GM21529 (cell line): ENCODE data around the gene PLCB4.

Experiments
- ATAC-seq: cut with Tn5 transposase; IDR thresholded peaks from one replicate; pipeline ENCODE4 v1.9.1; 2021; ENCODE audit not compliant: unreplicated experiment

Gene PLCB4

DNA sequence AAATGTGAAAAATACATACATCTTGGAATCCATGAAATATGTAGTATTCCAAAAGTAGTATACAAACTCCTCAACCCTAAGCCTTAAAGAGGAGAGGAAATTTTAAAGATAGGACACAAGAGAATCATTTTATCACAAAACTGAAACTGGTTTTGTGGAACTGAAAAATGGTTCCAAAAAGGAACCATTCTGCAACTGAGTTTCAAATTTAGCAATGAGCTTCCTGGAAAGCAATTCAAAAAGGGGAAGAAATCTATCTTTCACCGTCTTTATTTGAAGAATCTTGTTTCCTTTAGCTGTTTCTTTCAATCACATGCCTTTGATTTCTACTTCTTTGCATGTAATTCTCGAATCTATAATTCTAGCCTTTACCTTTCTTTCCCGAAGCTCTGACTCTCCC lies 413.3 kb downstream of the PLCB4 start:
- no peak for ATAC-seq

DNA sequence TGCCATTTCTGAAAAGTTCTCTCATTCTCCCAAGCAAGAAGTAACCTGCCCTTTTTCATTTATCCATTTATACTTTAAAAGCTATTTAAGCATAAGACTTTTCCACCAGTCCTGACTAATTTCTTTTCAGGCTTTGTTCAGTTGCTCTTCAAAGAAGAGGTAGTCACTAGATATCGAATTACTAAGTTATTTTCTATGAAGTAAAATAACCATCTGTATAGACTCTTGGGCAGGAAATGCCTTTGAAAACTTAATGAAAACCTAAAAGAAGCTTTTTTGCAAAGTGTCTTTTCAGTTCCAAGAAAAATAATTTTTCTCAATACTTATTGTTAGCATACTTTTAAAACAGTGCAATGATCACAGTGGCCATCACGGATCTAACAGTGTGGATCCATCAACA lies 414.2 kb downstream of the PLCB4 start:
- no peak for ATAC-seq

DNA sequence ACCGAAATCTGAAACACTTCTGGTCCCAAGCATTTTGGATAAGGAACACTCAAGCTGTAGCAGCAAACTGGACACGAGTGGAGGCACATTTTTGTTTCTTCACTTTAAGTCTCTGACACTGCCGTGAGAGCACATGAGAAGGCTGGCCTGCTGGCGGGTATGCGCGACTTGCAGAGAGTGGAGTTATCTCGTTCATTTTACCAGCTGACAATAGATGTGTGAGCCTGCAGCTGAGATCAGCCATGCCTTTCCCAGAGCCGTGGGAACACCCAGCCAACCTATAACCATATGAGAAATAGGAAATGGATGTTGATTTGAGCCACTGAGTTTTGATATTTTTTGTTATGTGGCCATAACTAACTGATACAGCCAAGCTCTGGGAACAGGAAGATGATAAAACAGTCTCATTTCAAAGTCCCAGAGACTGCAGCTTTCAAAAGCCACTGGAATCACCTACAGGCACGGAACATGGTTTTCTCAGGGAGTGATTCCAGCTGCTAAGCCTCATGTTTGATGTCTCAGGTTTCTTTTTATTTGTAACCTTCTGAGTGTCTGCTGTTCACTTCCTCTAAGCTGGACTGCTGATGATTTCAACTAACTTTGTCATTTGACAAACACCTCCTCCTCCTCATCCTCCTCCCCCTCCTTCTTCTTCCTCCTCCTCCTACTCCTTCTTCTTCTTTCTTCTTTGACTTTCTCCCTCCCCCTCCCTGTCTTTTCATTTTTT lies 416.9 kb downstream of the PLCB4 start:
- no peak for ATAC-seq

DNA sequence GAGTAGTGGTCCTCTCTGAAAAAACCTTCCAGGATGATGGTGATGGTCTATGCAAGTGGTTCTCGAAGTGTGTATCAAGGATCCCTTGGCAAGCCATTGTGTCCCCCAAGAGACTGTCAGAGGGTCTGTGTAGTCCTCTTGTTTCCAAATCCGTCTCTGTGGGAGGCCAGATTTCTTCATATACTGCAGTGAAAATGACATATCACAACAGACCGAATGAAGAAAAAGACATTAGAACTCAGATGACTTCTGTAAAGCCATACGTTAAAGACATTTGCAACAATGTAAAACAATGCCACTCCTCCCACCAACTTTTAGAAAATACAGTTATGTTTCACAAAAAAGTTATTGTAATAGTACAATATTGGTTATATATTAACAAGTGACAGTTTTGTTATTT lies 418.3 kb downstream of the PLCB4 start:
- no peak for ATAC-seq

DNA sequence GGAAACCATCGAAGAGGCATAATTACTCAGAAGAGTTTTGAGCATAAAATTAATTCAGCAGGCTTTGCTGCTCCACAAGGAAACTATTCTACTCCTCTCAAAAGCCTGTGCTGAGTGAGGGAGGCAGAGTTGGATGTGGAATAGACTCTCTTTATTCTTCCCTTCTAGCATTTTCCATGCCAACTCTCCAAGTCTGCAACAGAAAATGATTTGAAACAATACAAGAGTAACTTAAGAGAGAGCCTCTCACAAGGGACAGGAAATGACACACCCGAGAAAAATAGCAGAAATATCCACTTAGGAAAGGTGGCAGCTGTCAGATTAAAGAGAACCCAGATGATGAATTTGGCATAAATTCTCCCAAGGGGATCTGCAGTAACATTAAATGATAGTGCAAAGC lies 419.2 kb downstream of the PLCB4 start:
- no peak for ATAC-seq

DNA sequence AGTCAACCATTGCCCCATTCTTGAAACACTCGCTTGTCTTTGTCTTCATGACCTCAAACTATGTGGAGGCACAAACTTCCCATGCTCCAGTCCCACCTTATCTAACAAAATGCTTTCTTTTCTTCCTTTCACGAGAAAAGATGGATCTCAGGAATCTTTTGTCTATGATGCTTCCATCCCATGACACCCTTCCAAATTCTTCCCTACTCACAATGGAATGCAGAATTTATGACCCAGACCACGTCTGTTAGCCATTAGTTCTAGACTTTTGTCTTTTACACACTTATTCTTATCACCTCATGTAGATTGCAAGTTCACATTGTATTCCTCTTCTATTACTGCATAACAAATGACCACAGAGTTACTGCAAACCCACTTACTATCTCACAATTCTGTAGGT lies 421.3 kb downstream of the PLCB4 start:
- ATAC-seq: no peak

DNA sequence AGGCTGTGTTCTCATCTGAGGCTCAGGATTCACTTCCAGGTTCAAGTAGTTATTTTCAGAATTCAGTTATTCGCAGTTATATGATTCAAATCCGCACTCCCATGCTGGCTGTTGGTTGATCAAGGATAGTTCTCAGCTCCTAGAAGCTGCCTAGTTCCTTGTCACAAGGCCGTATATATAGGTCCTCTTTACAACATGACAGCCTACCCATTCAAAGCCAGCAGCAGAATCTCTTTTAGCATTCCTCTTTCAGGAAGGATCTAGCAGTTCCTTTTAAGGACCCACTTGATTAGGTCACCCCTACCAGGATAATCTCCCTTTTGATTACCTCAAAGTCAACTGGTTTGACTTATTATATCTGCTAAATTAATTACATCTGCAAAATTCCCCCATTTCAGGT lies 421.7 kb downstream of the PLCB4 start:
- ATAC-seq: no peak

DNA sequence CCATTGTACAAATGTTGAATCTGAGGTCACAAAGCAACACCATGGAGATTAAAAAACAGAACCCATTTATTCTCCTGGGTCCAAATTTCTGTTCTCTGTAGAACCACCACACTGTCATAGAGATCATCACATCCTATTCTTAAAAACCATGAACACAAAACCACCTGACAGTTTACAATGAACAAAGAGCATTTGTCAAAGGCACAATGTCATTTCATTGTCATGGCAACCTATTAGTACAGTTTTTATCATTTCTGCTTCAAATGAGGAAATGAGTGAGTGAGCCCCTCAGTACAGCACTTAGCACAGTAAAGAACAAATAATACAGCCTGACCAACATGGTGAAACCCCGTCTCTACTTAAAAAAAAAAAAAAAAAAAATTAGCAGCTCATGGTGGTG lies 422.4 kb downstream of the PLCB4 start:
- no peak for ATAC-seq

DNA sequence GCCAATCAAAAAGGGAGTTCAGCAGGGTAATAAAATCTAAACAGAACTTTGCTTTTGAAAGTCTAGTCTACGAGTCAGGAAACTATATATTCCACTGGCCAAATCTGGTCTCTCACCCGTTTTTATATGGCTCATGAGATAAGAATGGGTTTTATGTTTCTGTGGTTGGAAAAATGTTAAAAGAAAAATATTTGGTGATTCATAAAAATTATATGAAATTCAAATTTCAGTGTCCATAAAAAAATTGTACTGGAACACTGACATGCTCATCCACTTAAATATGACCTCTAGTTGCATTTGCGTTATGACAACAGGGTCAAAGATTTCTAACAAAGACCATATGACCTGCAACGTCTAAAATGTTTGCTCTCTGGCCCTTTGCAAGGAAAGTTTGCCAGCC lies 423.2 kb downstream of the PLCB4 start:
- ATAC-seq: no peak

DNA sequence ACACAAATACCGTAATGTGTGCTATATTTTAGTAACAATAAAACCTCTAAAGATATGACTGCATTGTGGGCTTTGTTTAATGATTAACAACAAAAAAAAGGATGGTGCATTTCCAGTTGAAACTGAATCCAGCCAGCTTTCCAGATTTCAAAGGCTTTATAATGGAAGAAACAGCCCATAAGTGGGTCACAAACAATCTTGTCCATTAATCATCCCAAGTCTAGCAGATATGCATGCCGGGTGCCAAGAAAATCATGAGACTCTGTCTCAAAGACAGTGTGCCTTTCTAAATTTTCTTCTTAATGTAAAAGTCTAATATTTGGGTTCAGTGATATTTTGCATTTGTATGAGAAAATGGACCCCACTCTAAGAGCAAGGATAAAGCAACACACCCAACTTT lies 424.9 kb downstream of the PLCB4 start:
- no peak for ATAC-seq

DNA sequence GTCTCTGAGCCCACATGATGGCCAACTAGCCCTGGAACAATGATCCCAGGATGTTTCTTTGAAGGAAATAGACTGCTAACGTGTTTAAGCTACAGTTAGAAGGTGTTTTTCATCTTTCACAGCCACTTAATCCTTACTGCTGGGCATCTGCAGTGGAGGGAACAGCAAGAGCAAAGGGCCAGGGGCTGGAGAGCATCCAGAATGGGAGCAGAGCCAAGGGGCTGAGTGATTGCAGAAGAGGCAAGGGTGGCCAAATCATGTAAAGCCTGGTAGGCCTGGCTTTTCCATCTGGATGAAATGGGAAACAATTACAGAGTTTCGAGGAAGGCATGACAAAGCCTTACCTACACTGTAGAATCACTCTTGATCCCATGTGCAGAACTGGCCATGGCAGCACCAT lies 426.8 kb downstream of the PLCB4 start:
- ATAC-seq: no peak

DNA sequence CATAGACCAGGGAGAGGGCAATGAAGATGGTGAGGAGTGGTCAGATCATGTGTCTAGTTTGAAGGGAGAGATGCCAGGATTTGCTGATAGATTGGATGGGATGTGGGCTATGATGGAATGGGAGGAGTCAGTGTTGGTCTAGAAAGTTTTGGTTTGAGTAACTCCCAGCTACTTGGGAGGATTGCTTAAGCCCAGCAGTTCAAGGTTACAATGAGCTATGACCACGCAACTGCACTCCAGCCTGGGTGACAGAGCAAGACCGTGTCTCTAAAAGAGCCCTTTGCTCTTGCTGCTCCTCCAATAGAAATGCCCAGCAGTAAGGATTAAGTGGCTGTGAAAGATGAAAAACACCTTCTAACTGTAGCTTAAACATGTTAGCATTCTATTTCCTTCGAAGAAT lies 427.3 kb downstream of the PLCB4 start:
- no peak for ATAC-seq

DNA sequence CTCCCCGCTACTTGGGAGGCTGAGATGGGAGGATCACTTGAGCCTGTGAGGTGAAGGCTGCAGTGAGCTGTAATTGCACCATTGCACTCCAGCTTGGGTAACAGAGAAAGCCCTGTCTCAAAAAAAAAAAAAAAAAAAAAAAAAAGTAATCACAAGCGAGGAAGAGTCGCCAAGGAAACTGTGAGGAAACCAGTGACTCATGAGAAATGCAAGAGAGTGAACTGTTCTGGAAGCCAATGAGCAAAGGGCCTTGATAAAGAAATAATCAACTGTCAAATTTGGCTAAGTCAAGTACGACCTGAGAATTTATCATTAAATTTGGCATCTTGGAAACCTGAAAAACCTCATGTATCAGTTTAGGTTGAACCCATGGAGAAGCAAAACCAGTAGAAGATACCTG lies 429.4 kb downstream of the PLCB4 start:
- no peak for ATAC-seq

DNA sequence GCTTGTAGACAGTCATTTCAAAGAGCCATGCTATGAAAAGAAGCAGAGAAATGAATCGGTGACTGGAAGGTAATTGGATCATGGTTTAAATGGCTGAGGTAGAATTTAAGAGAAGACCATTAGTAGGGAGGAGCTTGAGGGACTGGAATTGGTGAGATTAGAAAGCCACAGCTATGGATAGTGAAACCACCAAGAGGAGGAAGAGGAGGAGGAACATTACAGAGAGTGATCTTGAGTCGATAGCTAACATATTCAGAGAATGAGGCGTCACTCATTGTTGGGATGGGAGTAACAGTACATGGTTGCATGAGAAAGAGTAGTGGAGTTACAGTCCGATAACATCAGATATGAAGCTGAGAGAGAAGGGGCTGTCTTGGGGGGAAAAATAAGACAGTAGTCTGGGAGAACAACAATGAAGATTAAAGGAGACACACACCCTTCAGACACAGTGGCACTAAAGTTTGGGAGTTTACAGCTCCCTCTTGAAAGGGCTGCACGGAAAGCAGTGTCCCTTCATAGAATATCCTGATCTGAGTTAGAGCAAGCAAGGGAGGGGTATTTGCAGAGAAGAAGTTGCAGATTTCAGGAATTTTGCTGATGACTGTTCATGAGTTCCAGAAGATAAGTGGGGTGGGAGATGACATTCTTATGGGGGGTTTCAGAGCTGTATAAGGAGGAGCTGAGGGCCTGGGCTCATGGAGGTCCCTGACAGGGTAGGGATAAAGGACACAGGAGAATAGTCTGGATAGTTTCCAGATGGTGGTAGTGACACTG lies 430.4 kb downstream of the PLCB4 start:
- no peak for ATAC-seq

DNA sequence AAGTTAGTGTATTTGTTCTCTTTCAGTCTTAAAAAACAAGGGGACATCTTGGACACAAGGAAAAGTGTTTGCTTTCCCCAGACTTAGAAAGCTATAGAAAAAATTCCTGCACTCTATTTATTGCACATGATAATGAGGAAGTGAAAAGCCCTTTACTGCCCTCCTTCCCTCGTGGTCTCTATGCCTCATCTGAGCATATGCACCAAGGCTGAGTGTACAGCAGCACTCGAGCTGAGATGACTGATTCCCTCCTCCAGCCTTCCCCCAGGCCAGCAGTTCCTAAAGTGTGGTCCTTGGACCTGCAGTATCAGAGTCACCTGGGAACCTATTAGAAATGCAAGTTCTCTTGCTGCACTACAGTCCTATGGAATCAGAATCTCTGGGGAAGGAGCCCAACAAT lies 431.2 kb downstream of the PLCB4 start:
- no peak for ATAC-seq

DNA sequence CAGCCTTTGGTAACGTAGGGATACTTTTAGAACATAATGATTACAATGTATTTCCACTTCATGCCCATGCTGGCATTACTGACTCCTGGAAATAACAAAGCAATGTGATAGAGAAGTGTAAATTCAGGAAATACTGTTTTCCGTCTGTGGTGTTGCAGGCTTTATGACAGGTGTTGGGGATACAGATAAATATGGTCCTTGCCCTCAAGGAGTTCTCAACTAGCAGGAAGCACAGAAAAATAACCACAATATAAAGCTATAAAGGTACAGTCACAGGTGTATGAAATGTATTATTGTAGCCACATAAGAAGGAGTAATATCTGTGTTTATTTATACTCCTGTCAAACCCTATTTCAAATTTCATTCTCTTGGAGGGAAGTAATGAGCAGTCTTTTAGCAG lies 432.6 kb downstream of the PLCB4 start:
- ATAC-seq: no peak

DNA sequence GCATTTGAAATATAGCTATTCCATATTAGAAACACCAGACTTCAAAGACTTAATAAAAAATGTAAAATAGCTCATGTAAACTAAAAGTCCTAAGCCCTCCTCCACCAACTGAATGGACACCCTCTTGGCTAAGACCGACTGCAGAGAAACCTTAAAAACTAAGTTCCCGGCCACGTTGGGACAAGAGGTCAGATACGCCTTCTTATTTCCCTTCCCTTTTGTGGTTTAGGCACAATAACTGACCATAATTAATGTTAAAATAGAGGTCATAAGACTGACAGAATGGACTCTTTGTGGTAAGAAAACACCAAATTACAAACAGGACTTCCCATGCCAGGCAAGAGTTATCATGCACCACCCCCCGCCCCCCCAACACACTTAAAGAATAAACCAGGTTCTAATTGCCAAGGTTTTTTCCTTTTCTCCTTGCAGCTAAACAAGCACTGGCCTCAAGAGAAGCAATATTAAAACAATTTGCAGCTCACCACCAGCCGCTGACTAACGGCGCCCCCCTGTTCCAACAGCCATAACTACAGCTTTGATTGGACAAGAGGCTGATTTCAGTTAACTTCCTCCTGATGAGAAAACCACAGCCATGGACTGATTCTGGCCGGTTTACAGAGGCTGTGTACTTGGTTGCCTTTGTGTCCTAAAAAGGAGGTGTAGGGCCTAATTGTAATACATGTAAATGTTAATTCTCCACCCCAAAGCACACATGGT lies 434.8 kb downstream of the PLCB4 start:
- ATAC-seq: no peak

DNA sequence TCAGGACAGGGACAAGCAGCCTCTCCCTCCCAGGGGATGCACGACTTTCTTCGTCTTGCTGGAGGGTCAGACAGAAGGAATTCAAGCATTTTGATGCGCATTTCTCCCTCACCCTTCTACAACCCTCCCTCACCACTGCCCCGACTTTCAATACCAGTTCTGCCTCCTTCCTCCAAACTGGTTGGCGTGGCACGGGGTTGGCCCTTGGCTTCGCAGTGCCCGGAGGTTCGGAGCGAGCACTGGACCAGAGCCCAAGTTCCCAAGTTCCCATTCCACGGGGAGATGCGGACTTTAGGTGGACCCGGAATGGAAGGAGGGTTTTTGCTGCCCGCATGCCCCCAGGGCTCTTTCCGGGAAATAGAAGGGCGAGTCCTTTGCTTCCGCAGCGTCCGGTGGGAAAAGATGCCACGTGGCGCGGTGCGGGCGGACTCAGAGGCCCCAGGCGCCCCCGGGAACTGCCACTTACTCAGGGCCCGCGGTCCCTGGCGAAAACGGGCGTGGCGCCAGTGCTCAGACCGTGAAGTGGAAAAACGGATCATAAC lies 437.5 kb downstream of the PLCB4 start:
- no peak for ATAC-seq

DNA sequence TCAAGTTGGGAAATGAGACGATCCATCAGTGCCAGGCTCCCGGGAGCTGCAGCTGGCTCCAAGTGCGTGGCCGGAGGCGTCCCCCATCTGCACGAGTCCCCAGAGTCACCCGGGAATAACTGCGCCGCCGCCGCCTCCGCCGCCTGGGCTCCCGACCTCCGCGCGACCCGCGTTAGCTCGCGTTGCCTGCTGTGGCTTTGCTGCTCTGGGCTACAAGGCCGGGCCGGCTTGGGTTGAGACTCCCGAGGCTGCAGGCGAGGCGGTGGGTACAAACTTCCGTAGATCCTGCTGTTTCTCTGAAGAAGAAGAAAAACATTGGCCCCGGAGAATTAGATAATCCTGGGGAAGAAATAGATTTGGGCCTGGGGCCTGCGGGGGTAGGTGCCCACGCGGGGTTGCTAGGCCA lies 438.1 kb downstream of the PLCB4 start:
- no peak for ATAC-seq

DNA sequence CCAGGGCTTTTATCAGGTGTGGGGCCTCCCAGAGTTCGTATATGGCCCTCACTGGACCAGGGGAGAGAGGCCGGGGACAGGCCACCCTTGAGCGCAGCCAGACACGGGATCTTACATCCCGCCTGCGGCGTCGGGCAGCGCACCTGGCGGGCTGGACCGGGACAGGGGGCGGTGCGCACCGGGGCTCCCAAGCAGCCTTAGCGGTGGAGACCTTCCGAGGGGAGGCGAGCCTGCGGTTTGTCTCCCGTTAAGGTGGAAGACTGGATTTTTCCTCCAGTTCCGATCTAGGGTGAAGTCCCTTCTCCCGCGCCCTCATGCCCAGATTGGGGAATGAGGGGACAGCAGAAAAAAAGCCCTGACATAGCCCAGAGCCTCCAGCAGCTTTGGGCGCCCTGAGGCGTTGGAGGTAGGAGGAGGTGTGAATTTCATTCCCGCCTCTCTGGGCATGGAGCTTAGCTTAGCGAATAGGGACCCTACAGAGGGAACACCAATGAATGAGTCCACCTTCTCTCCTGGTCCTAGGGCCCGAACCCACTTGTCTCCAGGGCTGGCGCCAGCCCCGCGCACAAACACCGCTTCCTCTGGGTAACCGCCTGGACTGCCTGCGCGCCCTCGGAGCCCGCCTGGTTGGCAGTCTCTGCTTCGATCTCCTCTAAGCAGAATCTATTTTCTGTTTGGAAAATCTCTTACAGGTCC lies 438.8 kb downstream of the PLCB4 start:
- ATAC-seq: no peak

DNA sequence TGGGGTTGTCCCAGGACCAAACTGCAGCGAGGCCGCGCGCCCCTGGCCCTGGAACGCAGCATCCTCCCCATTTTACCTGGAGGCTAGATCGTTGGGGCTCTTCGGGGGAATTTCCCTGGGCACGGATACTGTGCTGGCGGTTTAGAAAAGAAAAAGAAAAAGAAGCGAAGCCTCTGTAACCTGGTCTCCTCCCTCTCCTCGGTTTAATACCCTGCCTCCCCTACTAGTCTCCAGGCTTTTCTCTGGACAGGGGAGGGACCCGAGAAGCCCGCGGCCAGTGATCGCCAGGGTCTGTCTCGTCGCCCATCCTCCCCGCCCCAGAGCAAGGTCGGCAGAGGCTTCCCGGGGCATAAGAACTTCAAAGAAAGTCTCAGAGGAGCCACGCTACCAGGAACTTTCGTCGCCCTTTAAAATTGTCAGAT lies 439.4 kb downstream of the PLCB4 start:
- ATAC-seq: no peak
